Measurements from ENCODE around the gene ASTL. TPM values are rescaled to one million over a fixed set of nuclear protein-coding genes. Genes with fewer than 3 reads are reported as not detected.

ASTL gene
- total RNA-seq, 2 donors from 2014 or later: not detected

DNA sequence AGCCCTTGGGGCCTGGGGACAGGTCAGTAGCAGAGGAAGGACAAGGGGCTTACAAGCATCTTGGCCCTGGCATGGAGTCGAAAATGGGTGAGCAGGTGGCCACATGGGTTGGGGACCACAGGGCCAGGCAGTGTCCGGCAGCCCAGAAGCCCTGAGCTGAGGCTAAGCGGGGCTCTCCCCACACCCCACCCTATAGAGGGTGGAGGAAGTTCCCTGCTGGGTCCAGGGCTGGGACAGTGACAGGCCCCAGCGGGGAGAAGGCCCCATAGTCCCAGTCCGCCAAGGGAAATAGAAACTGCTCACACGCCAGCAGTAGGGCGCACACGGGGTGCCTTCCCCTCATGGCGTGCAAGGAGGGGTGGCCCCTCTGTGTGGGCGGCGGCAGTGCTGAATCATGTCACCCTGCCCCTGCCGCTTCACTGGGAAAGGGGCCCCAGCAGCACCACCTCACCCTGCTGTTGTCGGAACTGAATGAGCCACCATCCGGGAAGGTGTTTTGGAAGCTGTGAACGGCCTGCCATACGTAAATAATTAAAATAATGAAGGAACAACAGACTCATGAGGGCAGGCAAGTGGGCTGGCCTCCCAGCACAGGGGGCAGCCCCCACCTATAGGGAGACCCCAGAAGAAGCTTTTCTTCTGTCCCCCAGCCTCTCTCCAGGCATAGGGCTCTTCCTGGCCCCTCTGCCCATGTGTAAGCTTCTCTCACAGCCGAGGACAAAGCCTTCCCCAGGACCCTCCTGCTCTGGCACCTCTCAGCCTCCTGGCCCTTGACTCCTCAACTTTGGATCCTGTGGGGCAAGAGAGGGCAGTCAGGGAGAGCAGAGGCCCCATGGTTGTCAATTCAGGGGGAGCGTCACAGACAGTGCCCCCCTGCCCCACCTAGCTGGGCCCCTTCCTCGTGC lies 19.6 kb upstream of the ASTL start:
- Histone ChIP-seq H3K4me3 (no peak overlapping the region), H3K27me3 (no peaks in the 10 kb centered on the region), H3K36me3 (replicated peaks in 1 of 2; ENCODE audit: insufficient read depth in 1 of 2, low read depth in 2 of 2) (no peaks in the 10 kb centered on the region), H3K9me3 (no peaks in the 10 kb centered on the region), H3K4me1 (no peaks in the 10 kb centered on the region), H3K27ac (no peak overlapping the region)
- intact Hi-C loops (cut with DNase I): no loop called here
- peak in 1 of 4 donors; percentile 13 for DNase-seq
- TF ChIP-seq, protein P1, sequence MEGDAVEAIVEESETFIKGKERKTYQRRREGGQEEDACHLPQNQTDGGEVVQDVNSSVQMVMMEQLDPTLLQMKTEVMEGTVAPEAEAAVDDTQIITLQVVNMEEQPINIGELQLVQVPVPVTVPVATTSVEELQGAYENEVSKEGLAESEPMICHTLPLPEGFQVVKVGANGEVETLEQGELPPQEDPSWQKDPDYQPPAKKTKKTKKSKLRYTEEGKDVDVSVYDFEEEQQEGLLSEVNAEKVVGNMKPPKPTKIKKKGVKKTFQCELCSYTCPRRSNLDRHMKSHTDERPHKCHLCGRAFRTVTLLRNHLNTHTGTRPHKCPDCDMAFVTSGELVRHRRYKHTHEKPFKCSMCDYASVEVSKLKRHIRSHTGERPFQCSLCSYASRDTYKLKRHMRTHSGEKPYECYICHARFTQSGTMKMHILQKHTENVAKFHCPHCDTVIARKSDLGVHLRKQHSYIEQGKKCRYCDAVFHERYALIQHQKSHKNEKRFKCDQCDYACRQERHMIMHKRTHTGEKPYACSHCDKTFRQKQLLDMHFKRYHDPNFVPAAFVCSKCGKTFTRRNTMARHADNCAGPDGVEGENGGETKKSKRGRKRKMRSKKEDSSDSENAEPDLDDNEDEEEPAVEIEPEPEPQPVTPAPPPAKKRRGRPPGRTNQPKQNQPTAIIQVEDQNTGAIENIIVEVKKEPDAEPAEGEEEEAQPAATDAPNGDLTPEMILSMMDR (IDR thresholded peaks at IDR 0.05): no peak
- TF ChIP-seq POLR2A (IDR thresholded peaks at IDR 0.05): no peak
- 75 to 87% methylated on average over 4 to 17 of the region's 19 CpGs for WGBS, 2 donors
- ATAC-seq: no peak

DNA sequence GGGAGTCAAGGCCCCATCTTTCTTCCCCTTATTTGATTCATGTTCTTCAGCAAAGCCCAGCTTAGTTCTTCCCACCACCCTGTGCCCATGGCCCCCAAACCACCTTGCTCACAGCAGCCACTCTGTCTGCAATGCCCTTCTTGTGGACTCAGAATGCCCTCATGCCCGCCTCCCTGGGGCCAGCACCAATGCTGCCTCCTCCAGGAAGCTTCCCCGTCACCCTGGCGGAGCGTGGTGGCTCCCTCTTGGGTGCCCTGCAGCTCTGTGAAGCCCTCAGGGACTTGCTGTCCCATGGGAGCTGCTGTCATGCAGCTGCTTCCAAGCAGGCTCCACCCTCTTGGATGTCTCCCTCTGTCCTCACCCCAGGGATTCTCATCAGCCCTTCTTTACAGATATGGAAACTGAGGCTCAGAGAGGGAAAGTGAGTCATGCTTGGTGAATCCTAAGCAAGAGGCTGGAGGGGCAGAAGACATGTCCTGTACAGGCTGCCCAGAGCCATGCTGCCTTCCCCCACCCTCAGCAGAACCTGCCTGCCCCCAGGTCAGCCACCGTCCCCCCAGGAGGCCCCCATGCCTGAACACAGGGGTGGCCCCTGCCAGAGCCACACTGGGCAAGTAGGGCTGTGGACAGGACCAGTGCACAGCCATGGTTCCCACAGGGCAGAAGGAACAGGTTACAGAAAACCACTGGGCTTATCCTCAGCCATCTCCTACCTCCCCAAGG lies 18.8 kb upstream of the ASTL start:
- intact Hi-C loops (cut with DNase I): no loop called here
- DNase-seq: no peak
- H3K27me3 ChIP-seq: no peaks in the 10 kb centered on the region
- no peaks in the 10 kb centered on the region for H3K36me3 ChIP-seq (replicated peaks in 1 of 2; ENCODE audit: insufficient read depth in 1 of 2, low read depth in 2 of 2)
- no peaks in the 10 kb centered on the region for H3K4me1 ChIP-seq
- TF ChIP-seq, protein P1 (IDR thresholded peaks at IDR 0.05): no peak
- no peak for TF ChIP-seq POLR2A (IDR thresholded peaks at IDR 0.05)
- H3K27ac ChIP-seq: no peak overlapping the region
- no peaks in the 10 kb centered on the region for H3K9me3 ChIP-seq
- WGBS, 2 donors: 86 to 93% methylated on average over 1 to 5 of the region's 5 CpGs
- ATAC-seq: no peak
- H3K4me3 ChIP-seq: no peak overlapping the region

DNA sequence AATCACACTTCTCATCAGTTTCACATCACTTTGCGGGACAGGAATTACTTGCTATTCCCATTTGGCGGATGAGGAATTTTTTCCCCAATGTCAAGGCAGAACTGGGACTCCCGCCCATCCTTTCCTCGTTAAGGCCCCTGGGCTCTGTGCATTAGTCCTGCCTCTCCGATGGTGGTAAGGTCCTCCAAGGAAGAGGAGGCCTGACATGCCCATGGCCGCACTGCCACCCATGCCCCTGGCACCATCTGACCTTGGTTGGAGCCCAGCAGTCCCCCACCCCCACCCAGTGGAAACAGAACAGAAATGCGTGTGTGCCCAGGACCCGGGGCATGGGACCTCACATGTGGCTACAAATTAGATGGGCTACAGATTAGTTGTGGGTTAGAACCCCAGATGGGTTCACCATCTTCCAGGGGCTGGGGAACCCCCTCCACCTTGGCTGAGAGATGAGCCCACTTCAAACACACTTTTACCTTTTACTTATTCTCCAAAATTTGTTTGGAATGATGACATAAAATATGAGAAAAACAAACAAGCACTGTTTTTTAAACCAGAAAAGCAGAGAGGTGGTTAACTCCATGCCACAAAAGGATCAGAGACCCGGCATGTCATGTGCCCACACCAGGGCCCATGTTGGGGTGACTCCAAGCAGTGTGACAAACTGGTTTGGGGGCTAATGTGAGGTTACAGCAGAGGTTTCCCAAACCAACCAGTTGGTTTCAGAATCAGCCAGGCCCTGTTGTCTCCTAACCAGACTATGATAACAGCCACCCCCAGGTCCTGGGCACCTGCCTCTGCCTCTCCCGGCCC lies 17.9 kb upstream of the ASTL start:
- no peak for ATAC-seq
- Histone ChIP-seq H3K4me3 (no peak overlapping the region), H3K27me3 (no peaks in the 10 kb centered on the region), H3K9me3 (no peaks in the 10 kb centered on the region), H3K27ac (no peak overlapping the region), H3K36me3 (replicated peaks in 1 of 2; ENCODE audit: insufficient read depth in 1 of 2, low read depth in 2 of 2) (no peaks in the 10 kb centered on the region), H3K4me1 (no peaks in the 10 kb centered on the region)
- 79 to 85% methylated on average over 9 to 10 of the region's 10 CpGs for WGBS, 2 donors
- DNase-seq: no peak
- TF ChIP-seq POLR2A (IDR thresholded peaks at IDR 0.05): no peak
- TF ChIP-seq, protein P1 (IDR thresholded peaks at IDR 0.05): no peak
- intact Hi-C loops (cut with DNase I): no loop called here

DNA sequence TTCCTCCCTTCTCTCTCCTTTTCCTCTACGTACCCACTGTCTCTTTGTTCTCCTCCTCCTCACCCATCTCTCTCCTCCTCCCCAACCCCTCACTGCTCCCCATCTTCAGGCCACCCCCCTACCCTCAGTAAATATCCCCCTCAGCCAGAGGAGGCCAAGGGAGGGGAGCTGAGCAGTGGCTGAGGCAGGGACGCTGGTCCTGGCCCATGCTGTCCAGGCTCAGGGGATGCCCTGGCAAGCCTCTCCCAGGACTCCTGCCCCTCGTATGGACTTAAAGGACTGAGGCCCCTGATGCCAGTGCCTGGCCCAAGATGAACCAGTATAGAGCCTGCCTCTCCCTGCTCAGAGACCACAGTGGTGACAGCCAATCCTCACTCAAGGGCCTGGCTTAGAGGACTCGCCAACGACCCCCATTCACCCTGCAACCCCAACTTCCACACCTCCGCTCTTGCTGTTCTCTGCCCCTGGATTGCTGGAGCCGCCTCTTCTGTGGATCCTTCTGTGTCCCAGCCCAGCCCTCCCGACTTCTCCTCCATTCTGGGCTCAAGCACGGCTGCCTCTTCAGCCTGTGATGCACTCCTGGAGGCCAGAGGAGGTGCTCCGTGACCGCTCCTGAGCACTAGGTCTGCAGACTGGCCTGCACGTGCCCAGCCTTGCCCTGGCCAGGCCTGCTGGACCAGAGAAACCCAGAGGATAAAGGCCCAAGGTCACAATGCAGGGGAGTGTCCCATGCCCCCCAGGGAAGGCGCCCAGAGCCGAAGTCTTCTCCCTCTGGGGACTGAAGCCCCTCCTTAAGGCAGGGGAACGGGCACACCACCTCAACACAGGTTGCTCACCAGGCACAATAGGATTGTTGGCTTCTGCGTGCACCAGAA lies 16.4 kb upstream of the ASTL start:
- Histone ChIP-seq H3K4me1 (no peaks in the 10 kb centered on the region), H3K4me3 (no peak overlapping the region), H3K9me3 (no peaks in the 10 kb centered on the region), H3K27me3 (no peaks in the 10 kb centered on the region), H3K36me3 (replicated peaks in 1 of 2; ENCODE audit: insufficient read depth in 1 of 2, low read depth in 2 of 2) (no peaks in the 10 kb centered on the region), H3K27ac (no peak overlapping the region)
- ATAC-seq (no peak), DNase-seq (no peak)
- intact Hi-C loops (cut with DNase I): no loop called here
- WGBS, 2 donors: 72 to 79% methylated on average over 15 of the region's 16 CpGs
- TF ChIP-seq, protein P1 (IDR thresholded peaks at IDR 0.05): no peak
- no peak for TF ChIP-seq POLR2A (IDR thresholded peaks at IDR 0.05)

Measured in body of pancreas (tissue), 4 donors.